T-helper 1 cell treated with Interleukin-12 subunit alpha and Interleukin-12 subunit beta and Interleukin-4 antibody, amounts not matched to agents 30 μg/mL and 1 μg/mL, for 36 hours (primary cell): ENCODE results near the gene SFRP4.
A peak's percentile ranks its signal among the peaks of the same experiment; 100 is the strongest.

Source experiments
- H3K27ac Mint-ChIP-seq: one replicate; pipeline ENCODE4 v1.8.0; 2021; ENCODE audit warnings: mild to moderate bottlenecking, mixed read lengths
- H3K27me3 Mint-ChIP-seq: one replicate; pipeline ENCODE4 v1.8.0; 2021; ENCODE audit warnings: low read depth, mixed read lengths
- H3K36me3 Mint-ChIP-seq: one replicate; pipeline ENCODE4 v1.8.0; 2021; ENCODE audit warnings: low read depth, mixed read lengths
- H3K4me1 Mint-ChIP-seq: one replicate; pipeline ENCODE4 v1.8.0; 2021; ENCODE audit warnings: low read depth, mixed read lengths
- H3K4me3 Mint-ChIP-seq: one replicate; pipeline ENCODE4 v1.8.0; 2021; ENCODE audit warnings: mild to moderate bottlenecking, moderate library complexity, mixed read lengths
- H3K9me3 Mint-ChIP-seq: one replicate; pipeline ENCODE4 v1.8.0; 2021; ENCODE audit warnings: mixed read lengths

SFRP4 gene

GRCh38 chr7:37942934-37943610 is 26.5 kb upstream of the SFRP4 start:
- no peaks in the 10 kb centered on the region for H3K9me3 Mint-ChIP-seq
- no peaks in the 10 kb centered on the region for H3K36me3 Mint-ChIP-seq
- H3K27me3 Mint-ChIP-seq, result no peaks in the 10 kb centered on the region
- H3K27ac Mint-ChIP-seq, result no peak overlapping the region
- no peak overlapping the region for H3K4me3 Mint-ChIP-seq
- no peaks in the 10 kb centered on the region for H3K4me1 Mint-ChIP-seq

GRCh38 chr7:37933018-37933566 is 16.5 kb upstream of the SFRP4 start:
- Mint-ChIP-seq H3K4me1 (no peaks in the 10 kb centered on the region), H3K27me3 (no peaks in the 10 kb centered on the region), H3K4me3 (no peak overlapping the region)

GRCh38 chr7:37932543-37932942 is 15.9 kb upstream of the SFRP4 start:
- Mint-ChIP-seq H3K4me1 (no peaks in the 10 kb centered on the region), H3K9me3 (peaks cover 4% of the 10 kb centered on the region), H3K27ac (no peak overlapping the region), H3K36me3 (no peaks in the 10 kb centered on the region), H3K27me3 (no peaks in the 10 kb centered on the region), H3K4me3 (no peak overlapping the region)

More at GRCh38 chr7:37933018-37933566, 16.5 kb upstream of the SFRP4 start:
- H3K9me3 Mint-ChIP-seq, result peaks cover 4% of the 10 kb centered on the region
- no peaks in the 10 kb centered on the region for H3K36me3 Mint-ChIP-seq
- no peak overlapping the region for H3K27ac Mint-ChIP-seq

- Mint-ChIP-seq H3K9me3 (peaks cover 4% of the 10 kb centered on the region), H3K4me3 (no peak overlapping the region), H3K27ac (no peak overlapping the region), H3K4me1 (no peaks in the 10 kb centered on the region), H3K36me3 (no peaks in the 10 kb centered on the region), H3K27me3 (no peaks in the 10 kb centered on the region)
These were observed 13.8 kb upstream of the SFRP4 start for GRCh38 chr7:37930226-37930948.

GRCh38 chr7:37928878-37929277 is 12.3 kb upstream of the SFRP4 start:
- no peaks in the 10 kb centered on the region for H3K4me1 Mint-ChIP-seq
- H3K27me3 Mint-ChIP-seq, result no peaks in the 10 kb centered on the region
- peaks cover 4% of the 10 kb centered on the region for H3K9me3 Mint-ChIP-seq
- no peak overlapping the region for H3K4me3 Mint-ChIP-seq
- H3K27ac Mint-ChIP-seq, result no peak overlapping the region
- H3K36me3 Mint-ChIP-seq, result no peaks in the 10 kb centered on the region

GRCh38 chr7:37927773-37928444 is 11.3 kb upstream of the SFRP4 start:
- Mint-ChIP-seq H3K36me3 (no peaks in the 10 kb centered on the region), H3K9me3 (peaks cover 4% of the 10 kb centered on the region), H3K27ac (no peak overlapping the region), H3K4me3 (no peak overlapping the region), H3K4me1 (no peaks in the 10 kb centered on the region), H3K27me3 (peaks cover 4% of the 10 kb centered on the region)

GRCh38 chr7:37925620-37926019 is 9.0 kb upstream of the SFRP4 start:
- Mint-ChIP-seq H3K4me1 (no peaks in the 10 kb centered on the region), H3K27ac (no peak overlapping the region), H3K36me3 (no peaks in the 10 kb centered on the region), H3K9me3 (peaks cover 4% of the 10 kb centered on the region), H3K27me3 (peaks cover 16% of the 10 kb centered on the region), H3K4me3 (no peak overlapping the region)

- Mint-ChIP-seq H3K27me3 (peaks cover 27% of the 10 kb centered on the region), H3K9me3 (peaks cover 4% of the 10 kb centered on the region), H3K27ac (no peak overlapping the region), H3K4me3 (no peak overlapping the region), H3K4me1 (peaks cover 2% of the 10 kb centered on the region), H3K36me3 (peaks cover 1% of the 10 kb centered on the region)
These were observed 7.9 kb upstream of the SFRP4 start for GRCh38 chr7:37924491-37925041.

- H3K36me3 Mint-ChIP-seq, result peaks cover 1% of the 10 kb centered on the region
- no peak overlapping the region for H3K27ac Mint-ChIP-seq
- H3K9me3 Mint-ChIP-seq, result peaks cover 4% of the 10 kb centered on the region
- no peak overlapping the region for H3K4me3 Mint-ChIP-seq
- peaks cover 2% of the 10 kb centered on the region for H3K4me1 Mint-ChIP-seq
- peaks cover 33% of the 10 kb centered on the region for H3K27me3 Mint-ChIP-seq
These were observed 7.4 kb upstream of the SFRP4 start for GRCh38 chr7:37923996-37924395.

GRCh38 chr7:37921876-37922275 is 5.3 kb upstream of the SFRP4 start:
- no peak overlapping the region for H3K4me3 Mint-ChIP-seq
- H3K36me3 Mint-ChIP-seq, result peaks cover 1% of the 10 kb centered on the region
- peaks cover 4% of the 10 kb centered on the region for H3K4me1 Mint-ChIP-seq
- H3K27me3 Mint-ChIP-seq, result peaks cover 53% of the 10 kb centered on the region
- H3K27ac Mint-ChIP-seq, result no peak overlapping the region
- peaks cover 4% of the 10 kb centered on the region for H3K9me3 Mint-ChIP-seq

- Mint-ChIP-seq H3K27me3 (peaks cover 57% of the 10 kb centered on the region), H3K4me3 (peak overlapping the region; percentile 21), H3K27ac (no peak overlapping the region), H3K9me3 (peaks cover 2% of the 10 kb centered on the region), H3K4me1 (peaks cover 6% of the 10 kb centered on the region), H3K36me3 (peaks cover 1% of the 10 kb centered on the region)
These were observed 4.5 kb upstream of the SFRP4 start for GRCh38 chr7:37920849-37921805.

- H3K27ac Mint-ChIP-seq, result no peak within 1 kb of the TSS
- H3K27me3 Mint-ChIP-seq, result peaks cover 65% of the 10 kb centered on the region
- peaks cover 1% of the 10 kb centered on the region for H3K36me3 Mint-ChIP-seq
- H3K9me3 Mint-ChIP-seq, result no peaks in the 10 kb centered on the region
- peak within 1 kb of the TSS; percentile 65 for H3K4me3 Mint-ChIP-seq
- H3K4me1 Mint-ChIP-seq, result peaks cover 6% of the 10 kb centered on the region
These were observed 3.8 kb upstream of the SFRP4 start, which contains the start of gene EPDR1 for GRCh38 chr7:37920305-37920848. Gene EPDR1, plus strand, starts transcription at chr7:37920640. Its CDS starts 300 bp downstream, at chr7:37920940.

GRCh38 chr7:37918526-37918925 is 1.9 kb upstream of the SFRP4 start:
- peaks cover 76% of the 10 kb centered on the region for H3K27me3 Mint-ChIP-seq
- H3K9me3 Mint-ChIP-seq, result no peaks in the 10 kb centered on the region
- no peak overlapping the region for H3K4me3 Mint-ChIP-seq
- no peak overlapping the region for H3K27ac Mint-ChIP-seq
- H3K4me1 Mint-ChIP-seq, result peaks cover 6% of the 10 kb centered on the region
- peaks cover 1% of the 10 kb centered on the region for H3K36me3 Mint-ChIP-seq
